HG03039 (cell line): ENCODE data around the gene DLX4.

Experiments used
- ATAC-seq: cut with Tn5 transposase; IDR thresholded peaks from one replicate; pipeline ENCODE4 v1.9.1; 2021; ENCODE audit warnings: mild to moderate bottlenecking, moderate library complexity; ENCODE audit not compliant: unreplicated experiment

DLX4 gene

GRCh38 chr17:49986396-49987289 lies 17.7 kb downstream of the DLX4 start:
- ATAC-seq: no peak

- no peak for ATAC-seq
Measured at GRCh38 chr17:49987290-49987585, 18.2 kb downstream of the DLX4 start.

- no peak for ATAC-seq
Measured at GRCh38 chr17:49987681-49988441, 18.9 kb downstream of the DLX4 start.

GRCh38 chr17:49989518-49989880 lies 20.5 kb downstream of the DLX4 start:
- no peak for ATAC-seq

GRCh38 chr17:49990331-49990730 lies 21.3 kb downstream of the DLX4 start:
- ATAC-seq: no peak

- no peak for ATAC-seq
Measured at GRCh38 chr17:49990921-49991320, 21.9 kb downstream of the DLX4 start.

GRCh38 chr17:49991409-49991808 lies 22.4 kb downstream of the DLX4 start:
- no peak for ATAC-seq

DNA sequence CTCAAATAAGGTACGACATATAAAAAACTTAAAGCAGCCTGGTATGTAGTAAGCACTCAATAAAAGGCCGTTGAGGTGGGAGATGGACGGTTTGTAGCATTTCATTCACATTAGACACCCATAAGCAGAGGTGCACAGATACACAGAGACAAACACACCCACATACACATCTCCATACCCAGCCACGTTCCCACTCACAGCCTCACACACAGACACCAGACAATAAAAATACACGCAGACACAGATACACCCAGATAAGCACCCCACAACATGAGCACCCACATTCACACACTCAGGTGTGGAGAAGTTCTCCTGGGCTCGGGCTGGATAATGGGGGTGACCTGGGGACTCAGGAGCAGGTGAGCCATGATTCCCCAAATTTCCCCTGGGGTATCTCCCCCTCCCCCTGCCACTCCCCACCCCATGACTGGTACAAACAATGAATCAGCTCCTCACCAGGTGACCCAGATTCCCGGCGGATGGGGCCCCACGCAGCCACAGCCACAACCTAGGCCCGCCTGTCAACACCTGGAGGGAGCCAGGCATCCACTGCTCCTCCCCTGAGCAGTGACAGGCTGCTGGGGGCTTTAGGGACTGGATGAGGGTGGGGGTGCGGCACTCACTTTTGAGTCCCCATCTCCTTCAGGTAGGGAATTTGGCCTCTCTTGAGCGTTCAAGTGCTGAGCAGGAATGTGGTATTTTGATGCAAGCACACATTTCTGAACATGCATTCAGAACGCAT lies 23.4 kb downstream of the DLX4 start:
- ATAC-seq: no peak

GRCh38 chr17:49992933-49993422 lies 24.0 kb downstream of the DLX4 start:
- ATAC-seq: no peak

DNA sequence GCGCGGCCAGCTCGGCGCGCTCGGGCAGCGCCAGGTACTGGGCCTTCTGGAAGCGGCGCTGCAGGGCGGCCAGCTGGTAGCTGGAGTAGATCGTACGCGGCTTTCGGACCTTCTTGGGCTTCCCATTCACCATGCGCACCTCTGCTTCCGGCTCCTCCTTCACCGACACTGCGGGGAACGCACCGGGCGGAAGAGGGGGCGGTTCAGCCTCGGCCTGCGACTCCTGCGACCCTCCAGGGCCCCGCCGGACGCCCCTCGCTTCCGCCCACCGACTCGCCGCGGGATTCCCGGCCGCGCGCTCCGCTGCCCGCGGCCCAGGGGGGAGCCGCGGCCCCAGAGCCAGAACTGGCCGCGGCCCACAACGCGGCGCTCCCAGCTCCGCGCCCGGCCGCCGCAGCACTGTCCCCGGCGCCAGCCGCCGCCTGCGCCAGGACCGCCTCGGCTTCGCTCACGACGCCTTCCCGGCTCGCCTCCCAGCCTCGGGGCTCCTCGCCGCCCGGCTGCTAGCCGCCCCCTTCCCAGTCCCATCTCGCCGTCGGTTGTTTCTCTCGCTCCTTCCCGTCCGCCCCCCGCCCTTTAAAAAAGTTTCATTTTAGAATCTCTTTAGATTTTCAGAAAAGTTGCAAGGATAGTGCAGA lies 24.6 kb downstream of the DLX4 start:
- ATAC-seq: no peak

DNA sequence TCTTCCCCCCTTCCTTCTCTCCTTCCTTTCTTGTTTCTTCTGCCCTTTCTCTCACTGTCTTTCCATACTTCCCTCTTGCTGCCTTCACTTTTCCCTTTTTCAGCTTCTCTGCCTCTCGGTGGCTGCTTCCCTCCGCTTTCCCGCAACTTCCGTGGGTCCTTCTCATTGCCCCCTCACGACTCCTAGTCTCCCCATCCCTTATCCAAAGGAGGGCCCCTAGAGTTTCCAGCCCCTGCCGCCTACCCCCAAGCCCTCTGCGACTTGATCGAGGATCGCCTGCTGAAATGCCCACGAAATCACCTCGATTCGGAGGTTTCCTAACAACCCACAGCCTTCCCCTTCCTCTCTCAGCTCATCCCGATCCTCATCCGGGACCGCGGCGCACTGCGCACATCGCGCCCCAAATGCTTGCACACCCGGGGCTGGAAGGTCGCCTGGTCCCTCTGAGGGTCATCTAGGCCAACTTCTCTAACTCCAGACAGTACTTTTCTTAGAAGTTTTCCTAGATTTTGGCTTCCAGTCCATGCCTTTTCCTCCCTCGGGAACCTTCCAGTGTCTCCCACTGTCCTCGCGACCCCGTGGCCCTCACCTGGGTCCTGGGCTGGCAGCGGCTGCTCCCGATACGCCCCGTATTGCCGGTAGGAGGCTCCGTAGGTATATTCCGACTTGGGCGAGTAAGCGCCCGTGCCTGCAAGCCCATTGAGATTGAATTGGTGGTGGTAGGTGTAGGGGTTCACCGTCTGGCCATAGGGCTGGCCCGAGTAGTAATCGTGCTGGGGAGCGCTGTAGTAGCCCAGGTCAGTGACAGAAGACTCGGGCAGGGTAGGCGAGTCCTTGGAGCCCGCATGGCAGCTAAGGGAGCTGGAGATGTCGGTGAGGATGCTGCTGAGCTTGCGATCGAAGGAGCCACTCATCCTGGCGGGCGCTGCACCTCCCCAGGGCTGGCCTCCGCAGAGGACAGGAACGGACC lies 25.4 kb downstream of the DLX4 start:
- ATAC-seq: no peak

DNA sequence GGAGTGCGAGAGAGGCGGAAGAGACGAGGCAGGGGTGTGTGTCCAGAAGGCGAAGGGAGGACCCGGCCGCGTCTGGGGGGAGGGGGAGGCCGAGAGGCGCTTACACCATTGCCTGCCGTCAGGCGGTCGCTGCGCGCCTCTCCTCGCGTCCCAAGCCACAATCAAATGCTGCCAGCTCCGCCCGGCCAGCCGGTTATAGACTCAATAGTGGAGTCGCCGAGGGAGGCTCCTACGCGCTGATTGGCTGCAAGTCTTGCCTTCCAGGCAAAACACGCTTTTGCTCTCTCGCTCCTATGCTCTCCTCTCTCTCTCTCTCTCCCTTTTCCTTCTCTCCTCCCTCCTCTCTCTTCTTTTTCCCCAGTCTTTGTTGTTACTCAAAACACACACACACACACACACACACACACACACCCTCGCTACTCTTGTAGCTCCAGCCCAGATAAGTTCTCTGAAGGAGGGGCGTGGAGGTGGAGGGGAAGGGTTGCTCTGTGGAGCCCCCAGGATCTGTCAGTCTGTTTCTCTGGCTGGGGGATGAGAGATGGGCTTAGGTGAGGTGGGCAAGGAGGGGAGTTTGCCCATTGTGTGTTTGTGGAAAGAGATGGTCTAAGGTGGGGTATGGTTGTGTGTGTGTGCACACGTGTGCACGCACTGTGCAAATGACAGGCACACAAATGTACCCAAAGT lies 26.2 kb downstream of the DLX4 start, which contains the start of gene DLX3:
DLX3 (minus strand) TSS at position 170 of the 684 bp plus-strand sequence. CDS start 226 bp downstream, outside the sequence.
- no peak for ATAC-seq

GRCh38 chr17:49996121-49996494 lies 27.1 kb downstream of the DLX4 start:
- ATAC-seq: no peak

- no peak for ATAC-seq
Measured at GRCh38 chr17:49996495-49997300, 27.7 kb downstream of the DLX4 start.

- ATAC-seq: no peak
Measured at GRCh38 chr17:49997301-49997650, 28.3 kb downstream of the DLX4 start.

DNA sequence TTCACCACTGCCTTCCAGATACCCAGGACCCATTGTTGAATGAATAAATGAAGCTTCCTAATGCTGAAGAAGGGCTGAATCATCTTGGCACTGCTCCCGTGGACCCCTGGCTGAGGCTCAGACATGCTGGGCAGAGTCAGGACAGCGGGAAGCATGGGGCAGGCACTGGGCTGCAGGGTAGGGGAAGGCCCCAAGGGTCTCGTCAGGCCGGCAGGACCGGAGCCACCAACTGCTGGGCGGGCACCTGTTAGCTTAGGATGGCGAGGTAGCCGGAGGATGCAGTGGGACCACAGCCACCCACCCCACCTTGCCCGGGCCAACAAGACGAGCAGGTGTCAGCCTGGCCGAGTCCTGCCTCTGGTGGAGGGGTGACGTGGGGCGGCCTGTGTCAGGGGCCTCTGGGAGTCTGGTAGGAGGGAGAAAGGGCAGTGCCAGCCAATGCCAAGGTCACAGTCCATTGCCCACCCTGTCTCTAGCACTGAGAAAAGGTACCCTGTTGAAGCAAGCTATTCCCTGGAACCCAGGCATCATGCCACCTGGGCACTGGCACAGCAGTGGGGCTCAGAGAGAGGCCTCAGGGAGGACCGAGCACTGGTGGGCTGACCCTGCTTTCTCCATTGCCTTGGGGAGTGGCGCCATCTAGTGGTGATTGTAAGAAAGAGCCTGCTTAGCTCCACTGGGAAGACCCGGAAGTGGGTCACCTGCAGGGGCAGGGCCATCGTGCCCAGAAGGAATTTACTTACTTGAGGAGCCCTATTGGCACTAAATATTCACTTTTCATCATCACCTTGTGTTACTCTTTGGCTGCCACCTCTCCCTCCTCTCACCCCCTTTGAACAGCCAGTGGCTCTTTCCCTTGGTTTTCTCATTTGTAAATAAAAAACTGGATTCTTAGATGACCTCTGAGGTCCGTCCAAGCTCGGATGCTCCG lies 29.0 kb downstream of the DLX4 start:
- no peak for ATAC-seq

- ATAC-seq: no peak
Measured at GRCh38 chr17:49998836-49999511, 30.0 kb downstream of the DLX4 start.
